NCI-H345 (cell line): ENCODE results near the gene UBE2U.
"Not testable (repeated sequence)": the region's sequence is repeated elsewhere in the genome, so short reads cannot be mapped to it uniquely, and the experiment has no call there.

Experiments used
- DNase-seq: peaks from one replicate; lab custom pipeline; 2025; lab: John Stamatoyannopoulos, UW

The UBE2U gene

GRCh38 chr1:64239519-64239918, 36.1 kb downstream of the UBE2U start:
- DNase-seq, result not testable (repeated sequence)

- no peak for DNase-seq
These were observed 36.8 kb downstream of the UBE2U start for GRCh38 chr1:64240206-64240605.

GRCh38 chr1:64241069-64241468, 37.6 kb downstream of the UBE2U start:
- DNase-seq, result no peak

GRCh38 chr1:64242895-64243756, 39.7 kb downstream of the UBE2U start:
- DNase-seq, result peak; percentile 47

- DNase-seq, result no peak
These were observed 40.3 kb downstream of the UBE2U start for GRCh38 chr1:64243757-64244080.

- no peak for DNase-seq
These were observed 42.1 kb downstream of the UBE2U start for GRCh38 chr1:64245495-64245894.

GRCh38 chr1:64246294-64246917, 43.0 kb downstream of the UBE2U start:
- DNase-seq, result peak; percentile 43

- DNase-seq, result no peak
These were observed 44.6 kb downstream of the UBE2U start for GRCh38 chr1:64248065-64248464.

GRCh38 chr1:64250472-64250871, 47.0 kb downstream of the UBE2U start:
- not testable (repeated sequence) for DNase-seq

GRCh38 chr1:64251971-64252370, 48.5 kb downstream of the UBE2U start:
- DNase-seq, result no peak

GRCh38 chr1:64257233-64257632, 53.8 kb downstream of the UBE2U start:
- DNase-seq, result not testable (repeated sequence)

GRCh38 chr1:64258444-64258843, 55.0 kb downstream of the UBE2U start:
- not testable (repeated sequence) for DNase-seq

GRCh38 chr1:64263335-64263734, 59.9 kb downstream of the UBE2U start:
- DNase-seq, result no peak

- no peak for DNase-seq
These were observed 60.4 kb downstream of the UBE2U start for GRCh38 chr1:64263856-64264255.

- DNase-seq, result no peak
These were observed 61.7 kb downstream of the UBE2U start for GRCh38 chr1:64265141-64265540.

GRCh38 chr1:64266991-64267390, 63.6 kb downstream of the UBE2U start:
- no peak for DNase-seq

- peak; percentile 77 for DNase-seq
These were observed 65.5 kb downstream of the UBE2U start for GRCh38 chr1:64268653-64269557.

GRCh38 chr1:64269558-64269884, 66.1 kb downstream of the UBE2U start:
- no peak for DNase-seq

GRCh38 chr1:64280001-64280400, 76.6 kb downstream of the UBE2U start:
- no peak for DNase-seq

- peak; percentile 87 for DNase-seq
These were observed 78.9 kb downstream of the UBE2U start for GRCh38 chr1:64282351-64282750.

- no peak for DNase-seq
These were observed 83.6 kb downstream of the UBE2U start for GRCh38 chr1:64287071-64287470.

- no peak for DNase-seq
These were observed 87.0 kb downstream of the UBE2U start for GRCh38 chr1:64290420-64290819.

GRCh38 chr1:64291931-64292330, 88.5 kb downstream of the UBE2U start:
- no peak for DNase-seq
